ENCODE results near the gene ACADVL.
"Not testable (repeated sequence)": the region's sequence is repeated elsewhere in the genome, so short reads cannot be mapped to it uniquely, and the experiment has no call there.

- TF ChIP-seq CTCF, POLR2A, POLR2AphosphoS5 (IDR thresholded peaks at IDR 0.05): not testable (repeated sequence)
These were observed 37.6 kb upstream of the ACADVL start for GRCh38 chr17:7182101-7182500.
